M059J (cell line): ENCODE measurements around the gene ZNF302. TPM values are rescaled to one million over a fixed set of nuclear protein-coding genes. Genes with fewer than 3 reads are reported as not detected.
"Not testable (repeated sequence)": the region's sequence is repeated elsewhere in the genome, so short reads cannot be mapped to it uniquely, and the experiment has no call there.

ENCODE experiments used
- DNase-seq: peaks from one replicate; pipeline ENCODE4 v3.0.0-alpha.2; 2012; ENCODE audit warnings: low read depth
- total RNA-seq: library from RNA; depleted of rRNA; stranded (reverse); fragments of >200 nt; shearing (Covaris generic); gene quantifications from 2 replicates; pipeline ENCODE4 v1.2.3, GENCODE V29; 2014

The ZNF302 gene
- total RNA-seq, 1 experiment from 2014 or later = 14.8 TPM

DNA sequence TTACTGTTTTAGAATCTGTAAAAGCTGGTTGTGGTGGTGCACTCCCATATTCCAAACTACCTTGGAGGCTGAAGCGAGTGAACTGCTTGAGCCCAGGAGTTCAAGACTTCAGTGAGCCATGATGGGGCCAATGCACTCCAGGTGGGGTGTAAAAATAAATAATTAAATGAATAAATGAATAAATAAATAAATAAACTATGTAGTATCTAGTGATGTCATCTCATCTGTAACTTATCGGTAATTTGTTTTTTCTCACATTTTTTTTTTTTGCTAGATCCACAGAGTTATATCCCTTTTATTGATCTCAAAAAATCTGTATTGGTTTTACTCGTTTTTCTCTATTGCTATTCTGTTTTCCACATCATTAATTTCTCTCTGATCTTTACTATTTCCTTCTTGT is 5.5 kb upstream of the ZNF302 start:
- no peak for DNase-seq

DNA sequence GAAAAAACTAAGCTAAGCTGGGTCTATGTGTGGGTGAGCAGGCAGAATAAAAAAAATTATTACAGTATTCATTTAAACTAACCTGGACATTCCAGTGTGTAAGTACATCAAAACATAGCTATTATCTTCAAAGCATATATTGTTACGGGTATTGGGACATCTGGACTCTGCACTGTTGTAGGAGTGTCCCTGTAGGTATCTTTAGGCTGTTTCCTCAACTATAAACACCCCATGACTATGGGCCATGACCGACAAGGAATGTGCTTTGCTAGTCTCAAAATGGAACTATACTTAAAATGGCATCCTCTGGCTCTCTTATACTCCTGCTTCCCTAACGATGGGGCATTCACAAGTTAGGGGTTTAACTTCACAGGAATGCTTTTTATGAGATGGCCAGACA is 3.9 kb upstream of the ZNF302 start:
- DNase-seq = no peak

DNA sequence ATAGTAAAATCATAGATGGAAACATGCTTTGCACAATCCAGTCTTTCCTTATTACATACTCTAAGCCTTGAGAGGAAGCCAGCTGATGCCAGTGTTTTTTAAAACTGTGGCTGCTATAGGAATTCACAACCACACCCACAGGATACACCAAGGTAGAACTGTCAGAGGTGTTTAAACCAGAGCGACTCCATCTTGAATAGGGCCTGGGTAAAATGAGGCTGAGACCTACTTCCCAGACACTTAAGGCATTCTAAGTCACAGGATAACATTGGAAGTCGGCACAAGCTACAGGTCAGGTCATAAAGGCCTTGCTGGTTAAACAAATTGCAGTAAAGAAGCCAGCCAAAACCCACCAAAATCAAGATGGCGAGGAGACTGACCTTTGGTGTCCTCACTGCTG is 2.2 kb upstream of the ZNF302 start:
- no peak for DNase-seq

DNA sequence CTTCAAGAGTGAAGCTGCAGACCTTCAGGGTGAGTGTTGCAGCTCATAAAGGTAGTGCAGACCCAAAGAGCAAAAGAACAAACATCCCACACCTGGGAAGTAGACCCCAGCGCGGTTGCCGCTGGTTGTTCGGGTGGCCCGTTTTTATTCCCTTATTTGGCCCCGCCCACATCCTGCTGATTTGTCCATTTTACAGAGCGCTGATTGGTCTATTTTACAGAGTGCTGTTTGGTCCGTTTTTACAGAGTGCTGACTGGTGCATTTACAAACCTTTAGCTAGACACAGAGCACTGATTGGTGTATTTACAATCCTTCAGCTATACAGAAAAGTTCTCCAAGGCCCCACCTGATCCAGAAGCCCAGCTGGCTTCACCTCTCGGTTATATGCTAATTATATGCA is 1.6 kb upstream of the ZNF302 start:
- no peak for DNase-seq

DNA sequence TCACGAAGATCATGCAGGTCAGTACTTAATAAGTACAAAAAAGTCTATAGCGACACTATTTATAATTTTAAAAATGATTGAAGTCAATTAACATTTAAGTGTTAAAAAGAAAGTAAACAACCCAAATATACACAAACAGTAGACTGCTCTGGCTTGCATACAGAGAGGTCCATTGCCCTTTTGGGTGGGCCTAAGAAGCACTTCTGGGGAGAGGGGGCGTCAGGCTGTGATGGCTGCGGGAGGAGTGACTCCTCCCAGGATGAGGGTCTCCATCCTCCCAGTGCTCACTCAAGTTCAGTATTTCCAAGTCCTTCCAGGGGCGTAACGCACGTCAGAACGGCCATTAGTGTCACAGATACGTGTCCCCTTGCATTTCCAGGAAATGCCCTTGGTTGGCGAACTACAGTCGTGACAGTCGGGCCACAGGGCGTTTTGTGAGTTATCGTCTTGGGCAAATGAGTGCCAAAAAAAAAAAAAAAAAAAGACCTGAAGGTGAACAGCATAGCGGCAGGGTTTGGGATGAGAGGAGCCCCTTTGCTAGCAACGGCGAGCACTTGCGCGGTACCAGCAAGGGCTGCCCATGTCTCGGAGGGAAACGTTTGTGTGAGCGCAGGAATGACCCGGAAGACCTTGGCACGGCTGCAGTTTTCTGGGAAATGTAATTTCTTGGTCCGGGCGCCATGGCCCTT is 637 bp upstream of the ZNF302 start, which contains the start of gene SCGB2B2:
SCGB2B2 (minus strand) TSS at position 463 of the 689 bp plus-strand sequence. CDS start 82,596 bp downstream, outside the sequence.
- DNase-seq = no peak

DNA sequence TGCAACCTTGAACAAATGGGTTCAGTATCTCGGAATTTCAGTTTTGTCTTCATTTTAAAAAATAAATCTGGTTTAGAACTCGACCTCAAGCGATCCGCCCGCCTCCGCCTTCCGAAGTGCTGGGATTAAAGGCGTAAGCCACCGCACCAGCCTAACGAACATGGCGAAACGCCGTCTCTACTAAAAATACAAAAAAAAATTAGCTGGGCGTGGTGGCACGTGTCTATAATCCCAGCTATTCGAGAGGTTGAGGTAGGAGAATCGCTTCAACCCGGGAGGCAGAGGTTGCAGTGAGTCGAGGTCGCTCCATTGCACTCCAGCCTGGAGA is 571 bp downstream of the ZNF302 start:
- DNase-seq = no peak

DNA sequence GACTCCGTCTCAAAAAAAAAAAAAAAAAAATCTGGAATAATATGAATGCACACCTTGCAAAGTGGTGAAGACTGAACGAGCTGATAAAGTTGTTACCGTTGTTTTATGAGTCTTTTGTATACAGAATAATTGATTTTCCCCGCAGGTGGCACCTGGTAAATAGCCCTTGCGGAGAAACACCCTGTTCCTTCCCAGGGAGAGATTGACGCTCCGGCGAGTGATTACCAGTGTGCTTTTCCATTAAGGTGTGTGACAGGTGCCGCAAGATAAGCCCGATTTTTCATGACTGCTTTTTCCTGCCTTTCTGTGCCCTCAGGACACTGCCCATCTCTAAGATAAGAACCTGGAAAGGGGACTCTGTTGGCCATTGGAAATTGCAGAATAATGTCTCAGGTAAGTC is 943 bp downstream of the ZNF302 start:
- DNase-seq = no peak

DNA sequence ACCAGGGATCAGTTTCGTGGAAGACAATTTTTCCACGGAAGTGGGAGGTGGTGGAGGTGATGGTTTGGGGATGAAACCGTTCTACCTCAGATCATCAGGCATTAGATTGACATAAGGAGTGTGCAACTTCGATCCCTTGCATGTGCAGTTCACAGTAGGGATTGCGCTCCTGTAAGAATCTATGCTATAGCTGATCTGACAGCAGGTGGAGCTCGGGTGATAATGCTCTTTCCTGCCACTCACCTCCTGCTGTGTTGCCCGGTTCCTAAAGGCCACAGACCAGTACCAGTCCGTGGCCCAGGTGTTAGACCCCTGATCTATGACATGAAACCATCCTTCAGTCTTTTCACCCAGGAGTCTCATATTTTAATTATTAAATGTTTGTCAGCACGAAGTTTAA is 4.0 kb downstream of the ZNF302 start:
- DNase-seq = no peak

DNA sequence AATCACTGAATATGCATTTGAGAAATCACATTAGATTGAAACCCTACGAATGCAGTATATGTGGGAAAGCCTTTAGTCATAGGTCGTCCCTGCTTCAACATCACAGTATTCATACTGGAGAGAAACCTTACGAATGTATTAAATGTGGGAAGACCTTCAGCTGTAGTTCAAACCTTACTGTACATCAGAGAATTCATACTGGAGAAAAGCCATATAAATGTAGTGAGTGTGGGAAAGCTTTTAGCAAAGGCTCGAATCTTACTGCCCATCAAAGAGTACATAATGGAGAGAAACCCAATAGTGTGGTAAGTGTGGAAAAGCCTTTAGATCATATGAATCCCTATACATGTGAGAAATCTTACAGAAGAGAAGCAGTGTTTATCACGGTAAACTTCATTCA is 7.8 kb downstream of the ZNF302 start:
- DNase-seq = not testable (repeated sequence)

DNA sequence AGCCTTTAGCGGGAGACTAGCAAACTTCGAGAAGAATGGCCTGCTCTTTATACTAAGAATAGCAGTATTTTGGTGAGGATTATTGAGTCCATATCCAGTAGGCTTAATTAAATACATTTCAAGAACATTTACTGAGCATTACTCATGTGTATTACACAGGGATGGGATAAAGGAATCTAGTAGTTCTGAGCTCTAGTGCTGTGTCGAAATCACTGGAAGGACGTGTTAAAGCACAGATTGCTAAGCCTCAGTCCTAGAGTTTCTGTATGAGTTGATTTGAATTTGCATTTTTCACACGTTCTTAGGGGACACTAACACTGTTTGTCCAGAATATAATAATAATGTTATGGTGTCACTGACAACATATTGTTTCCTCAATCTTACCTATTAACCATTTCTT is 9.0 kb downstream of the ZNF302 start:
- DNase-seq = no peak

DNA sequence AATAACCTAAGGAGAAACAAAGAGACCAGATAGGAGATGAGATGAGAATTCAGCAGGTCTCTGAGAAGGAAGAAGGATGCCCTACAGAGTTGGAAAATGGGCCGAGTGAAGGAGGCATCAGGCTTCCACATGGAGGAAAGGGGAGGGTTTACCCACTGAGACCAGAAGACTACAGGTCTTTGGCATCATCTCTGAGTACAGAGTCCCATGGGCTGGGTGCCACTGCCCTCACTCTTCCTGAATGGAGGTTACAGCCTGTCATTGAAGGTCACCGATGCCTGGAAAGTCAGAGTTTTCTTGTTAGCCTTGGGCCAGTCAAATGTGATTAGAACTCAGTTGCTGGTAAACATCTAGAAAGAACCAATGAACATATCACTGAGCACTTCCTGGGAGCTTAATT is 9.9 kb downstream of the ZNF302 start:
- no peak for DNase-seq

DNA sequence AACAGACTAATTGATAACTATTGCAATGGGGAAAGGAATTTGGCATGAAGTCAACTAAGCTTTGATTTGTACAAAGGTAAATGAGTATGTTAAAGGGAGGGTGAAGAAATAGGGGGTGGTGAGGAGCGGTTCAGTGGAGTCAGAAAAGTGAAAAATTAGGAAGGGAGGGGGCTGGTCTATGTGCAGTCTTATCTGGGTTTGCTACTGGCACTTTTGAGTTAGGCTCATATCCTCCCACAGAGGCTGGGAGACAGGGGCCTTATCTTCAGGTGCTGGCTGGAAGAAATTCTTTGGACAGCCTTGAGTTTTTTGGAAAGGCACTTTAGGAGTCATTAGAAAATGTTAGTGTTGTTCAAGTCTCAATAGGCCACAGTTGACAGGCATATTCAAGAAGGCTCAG is 11.1 kb downstream of the ZNF302 start:
- no peak for DNase-seq

DNA sequence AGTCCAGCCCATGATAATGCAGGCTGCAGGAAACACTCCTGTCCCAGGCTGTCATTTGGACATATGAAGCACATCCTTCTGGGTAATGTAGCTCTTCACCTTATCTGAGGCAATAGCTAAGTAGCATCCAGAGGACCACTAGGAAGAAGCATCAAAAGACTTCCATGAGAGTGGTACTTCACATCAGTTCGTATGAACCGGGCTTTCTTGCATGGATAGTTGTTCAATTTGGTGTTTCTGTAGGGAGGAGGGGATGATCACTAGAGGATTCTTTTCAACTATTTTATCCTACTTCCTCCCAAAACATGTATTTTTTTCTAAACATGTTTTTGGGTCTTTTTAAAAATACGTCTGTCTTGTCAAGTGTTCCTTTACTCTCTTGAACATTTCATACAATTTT is 12.9 kb downstream of the ZNF302 start:
- DNase-seq = no peak

DNA sequence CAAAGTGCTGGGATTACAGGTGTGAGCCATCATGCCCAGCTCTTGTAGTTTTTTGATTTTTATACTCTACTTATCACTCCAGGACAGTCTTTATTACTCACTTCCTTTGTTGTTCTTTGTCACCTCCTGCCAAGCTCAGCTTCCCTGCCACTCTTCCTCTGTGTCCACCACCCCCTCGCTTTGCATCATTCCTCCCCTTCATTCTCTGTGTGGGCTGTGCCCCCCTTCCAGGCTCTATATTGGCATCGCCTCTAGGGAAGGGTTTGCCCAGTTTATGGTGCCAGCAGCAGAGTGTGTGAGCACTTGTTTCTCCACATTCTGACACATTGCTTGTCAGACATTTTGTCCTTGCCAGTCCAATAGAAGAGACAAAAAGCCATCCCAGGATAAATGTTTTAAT is 15.1 kb downstream of the ZNF302 start:
- peak; percentile 35 for DNase-seq

DNA sequence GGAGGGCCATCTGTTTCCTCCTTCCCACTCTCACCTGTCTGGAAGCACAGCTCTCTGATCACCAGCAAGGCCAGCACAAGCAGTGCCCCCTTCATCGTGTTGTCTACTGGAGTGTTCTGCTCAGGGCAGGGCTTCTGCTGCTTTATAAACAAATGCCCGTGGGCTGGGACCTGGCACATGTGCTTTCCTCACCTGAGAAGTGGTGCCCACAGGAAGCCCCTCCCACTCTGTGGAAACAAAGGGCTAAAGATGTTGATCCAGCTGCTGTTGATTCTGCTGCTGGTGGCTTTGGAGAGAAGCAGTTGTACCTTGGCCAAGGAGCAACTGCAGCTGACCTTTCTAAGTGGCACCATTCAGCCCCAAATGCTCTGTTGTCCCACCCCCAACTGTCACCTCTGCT is 30.2 kb downstream of the ZNF302 start:
- DNase-seq = no peak

DNA sequence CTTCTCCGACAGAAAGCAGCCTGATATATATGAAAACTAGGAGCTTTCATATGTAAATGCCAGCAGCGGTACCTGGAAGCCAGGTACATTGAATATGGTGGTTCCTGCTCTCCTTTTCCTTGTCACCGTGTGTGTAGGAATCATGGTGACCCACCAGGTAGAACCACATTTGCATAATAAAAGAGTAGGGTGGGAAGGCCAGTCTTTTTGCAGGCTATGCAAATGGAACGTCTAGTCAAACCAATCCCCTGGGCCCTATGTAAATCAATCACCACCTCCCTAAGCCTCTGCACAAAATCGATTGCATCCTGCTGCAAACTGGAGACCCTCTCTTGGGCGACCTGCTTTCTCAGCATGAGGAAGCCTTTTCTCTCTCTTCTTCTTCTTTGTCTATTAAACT is 34.4 kb downstream of the ZNF302 start:
- DNase-seq = no peak

DNA sequence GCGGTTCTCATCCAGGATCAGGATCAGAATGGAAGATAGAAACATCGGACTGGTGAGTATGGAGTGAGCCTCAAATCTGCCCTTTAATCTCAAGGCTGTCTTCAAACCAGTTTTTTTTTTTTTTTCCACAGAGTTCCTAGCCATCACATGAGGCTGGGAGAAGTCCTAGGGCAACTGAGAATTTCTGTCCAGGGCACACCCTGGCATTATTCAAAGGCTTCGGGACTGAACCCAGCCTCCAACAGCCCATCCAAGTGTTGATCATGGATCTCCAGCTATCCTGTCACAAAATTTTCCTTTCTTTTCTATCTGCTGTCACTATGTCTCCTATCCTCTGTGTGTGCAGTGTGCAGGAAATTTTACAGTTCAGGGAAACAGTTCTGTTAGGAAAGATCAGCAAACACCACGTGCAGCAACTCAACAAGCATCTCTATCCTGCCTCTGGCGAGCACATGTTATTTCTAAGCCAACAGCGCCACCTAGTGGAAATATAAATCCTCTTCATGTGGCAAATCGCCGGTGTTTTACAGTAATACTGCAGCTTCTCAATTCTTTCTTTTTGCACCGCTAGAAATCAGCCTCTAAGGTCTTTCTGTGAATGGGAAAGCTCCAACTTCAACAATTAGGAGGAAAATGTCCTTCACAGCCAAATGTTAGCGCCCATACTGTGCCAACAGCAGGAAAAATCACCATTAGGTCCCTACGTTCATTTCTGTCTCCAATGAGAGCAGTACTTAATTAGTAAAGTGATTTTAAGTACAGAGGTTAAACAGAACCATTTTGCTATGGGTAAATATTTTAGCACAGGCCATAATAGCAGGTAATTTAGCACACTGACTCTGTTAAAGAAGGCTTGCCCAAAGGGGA is 35.1 kb downstream of the ZNF302 start:
- DNase-seq = peak; percentile 73

DNA sequence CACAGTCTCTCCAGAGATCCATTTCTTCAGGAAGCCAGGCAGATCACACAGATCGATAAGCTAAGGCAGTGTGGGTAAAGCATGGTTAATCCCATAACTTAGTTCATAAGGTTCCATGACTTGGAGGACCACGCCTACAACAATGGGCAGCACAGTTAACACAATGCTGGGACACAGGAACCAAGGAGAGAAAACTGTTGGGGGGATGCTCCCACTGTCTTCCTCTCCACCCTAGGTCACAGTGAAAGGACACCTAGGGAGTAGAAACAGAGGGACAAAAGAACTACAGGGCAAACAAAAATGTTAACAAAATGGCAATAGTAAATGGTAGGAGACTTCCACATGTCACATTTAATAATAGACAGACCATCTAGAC is 35.8 kb downstream of the ZNF302 start:
- no peak for DNase-seq

DNA sequence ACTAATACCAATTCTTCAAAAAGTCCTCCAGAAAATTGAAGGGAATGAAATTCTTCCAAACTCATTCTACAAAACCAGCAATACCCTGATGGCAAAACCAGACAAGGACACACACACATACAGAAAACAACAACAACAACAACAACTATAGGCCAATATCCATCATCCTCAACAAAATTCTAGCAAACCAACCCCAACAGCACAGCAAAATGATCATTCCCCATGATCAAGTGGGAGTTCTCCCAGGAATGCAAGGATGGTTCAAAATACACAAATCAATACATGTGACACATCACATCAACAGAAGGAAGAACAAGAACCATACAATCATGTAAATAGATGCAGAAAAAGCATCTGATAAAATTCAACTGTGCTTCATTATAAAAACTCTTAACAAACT is 37.9 kb downstream of the ZNF302 start:
- DNase-seq = no peak

DNA sequence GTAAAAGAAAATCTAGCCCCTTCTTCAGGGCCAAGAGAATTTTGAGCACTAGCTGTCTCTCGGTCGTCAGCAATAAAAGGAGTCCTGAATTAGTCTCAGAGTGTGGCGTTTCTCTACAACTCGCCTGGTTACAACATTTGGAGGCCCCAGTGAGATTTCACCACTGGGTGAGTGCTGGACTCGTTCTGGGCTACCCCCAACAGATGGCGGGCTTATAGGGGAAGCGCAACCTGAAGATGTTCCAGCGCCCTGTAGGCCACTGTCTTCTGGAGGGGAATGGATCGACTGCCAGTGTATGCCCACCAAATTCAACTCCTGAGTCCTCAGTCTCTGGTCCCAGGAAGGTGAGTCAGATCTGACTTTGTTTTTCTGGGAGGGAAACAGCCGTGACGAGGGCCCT is 44.9 kb downstream of the ZNF302 start:
- peak; percentile 25 for DNase-seq

DNA sequence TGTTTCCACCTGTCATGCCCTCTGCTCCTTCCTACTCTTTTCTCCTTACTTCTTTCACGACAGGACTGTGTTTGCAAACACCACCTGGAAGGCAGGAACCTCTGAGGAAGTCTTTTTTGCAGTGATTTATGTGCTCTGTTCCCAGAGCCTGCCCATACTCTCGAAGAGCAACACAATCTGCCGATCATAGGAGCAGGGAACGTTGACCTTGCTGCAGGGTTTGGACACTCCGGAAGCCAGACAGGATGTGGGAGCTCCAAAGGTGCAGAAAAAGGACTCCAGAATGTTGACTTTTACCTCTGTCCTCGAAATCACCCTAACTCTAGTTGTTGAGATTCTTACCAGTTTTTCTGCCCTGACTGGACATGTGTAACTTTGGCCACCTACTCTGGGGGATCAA is 47.9 kb downstream of the ZNF302 start:
- no peak for DNase-seq

DNA sequence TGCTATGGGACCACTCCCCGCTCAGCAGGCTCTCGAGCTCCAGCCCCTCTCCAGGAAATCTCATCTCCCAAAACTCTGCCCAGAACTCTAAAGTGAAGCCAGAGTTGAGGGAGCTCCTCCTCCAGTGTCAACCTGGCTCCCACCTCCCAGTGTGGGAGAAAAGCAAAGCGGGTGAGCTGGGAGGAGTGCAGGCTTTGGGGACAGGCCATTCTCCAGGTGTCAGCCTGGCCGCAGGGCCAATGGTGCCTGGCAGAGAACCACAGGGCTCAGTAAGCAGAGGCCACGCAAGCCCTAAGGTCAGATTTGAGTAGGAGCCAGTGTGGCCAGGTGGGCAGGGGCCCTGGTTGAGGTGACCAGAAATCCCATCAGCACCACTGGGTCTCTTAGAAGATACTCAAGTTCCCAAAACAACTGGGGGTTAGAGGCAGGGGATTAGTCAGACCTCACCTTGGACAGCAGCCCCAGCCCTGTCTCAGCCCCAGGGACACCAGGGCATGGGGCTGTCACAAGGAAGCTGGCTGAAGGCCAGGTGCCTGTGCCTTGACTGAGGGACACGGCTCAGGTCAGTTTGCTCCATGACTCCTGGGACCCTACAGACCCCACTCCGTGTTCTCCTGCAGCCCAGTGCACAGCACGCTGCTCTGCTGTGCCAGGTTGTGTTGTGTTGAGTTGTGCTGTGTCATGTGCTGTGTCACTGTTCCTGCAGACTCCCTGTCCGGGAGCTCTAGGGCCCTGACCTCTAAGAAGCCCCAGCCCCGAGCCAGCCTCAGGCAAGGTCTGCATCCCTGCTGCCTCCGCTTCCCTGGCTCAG is 53.7 kb downstream of the ZNF302 start:
- no peak for DNase-seq

DNA sequence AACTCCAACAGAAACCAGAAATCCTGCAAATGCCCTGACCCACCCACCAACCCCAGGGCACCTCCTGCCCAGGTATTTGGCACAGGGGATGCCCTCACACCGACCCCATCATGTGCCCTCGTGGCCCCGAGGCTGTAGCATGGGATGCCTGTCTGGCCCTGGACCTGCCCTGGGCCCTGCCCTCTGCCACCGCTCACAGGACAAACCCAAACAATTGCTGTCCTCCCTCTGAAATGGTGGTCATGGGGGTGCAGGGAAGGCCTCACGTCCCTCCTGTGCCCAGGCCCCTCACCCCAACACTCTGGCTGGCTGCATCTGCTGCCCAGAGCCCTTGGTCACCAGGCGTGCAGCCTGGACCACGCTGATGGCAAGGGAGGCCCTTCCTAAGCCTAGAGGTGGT is 54.5 kb downstream of the ZNF302 start:
- no peak for DNase-seq
